HG02759 (cell line): Measurements from ENCODE around the gene DLG2.
"Not testable (repeated sequence)": the region's sequence is repeated elsewhere in the genome, so short reads cannot be mapped to it uniquely, and the experiment has no call there.

Experiments
- ATAC-seq: cut with Tn5 transposase; IDR thresholded peaks from one replicate; pipeline ENCODE4 v1.9.1; 2021; ENCODE audit warnings: mild to moderate bottlenecking, moderate library complexity; ENCODE audit not compliant: unreplicated experiment

The DLG2 gene

DNA sequence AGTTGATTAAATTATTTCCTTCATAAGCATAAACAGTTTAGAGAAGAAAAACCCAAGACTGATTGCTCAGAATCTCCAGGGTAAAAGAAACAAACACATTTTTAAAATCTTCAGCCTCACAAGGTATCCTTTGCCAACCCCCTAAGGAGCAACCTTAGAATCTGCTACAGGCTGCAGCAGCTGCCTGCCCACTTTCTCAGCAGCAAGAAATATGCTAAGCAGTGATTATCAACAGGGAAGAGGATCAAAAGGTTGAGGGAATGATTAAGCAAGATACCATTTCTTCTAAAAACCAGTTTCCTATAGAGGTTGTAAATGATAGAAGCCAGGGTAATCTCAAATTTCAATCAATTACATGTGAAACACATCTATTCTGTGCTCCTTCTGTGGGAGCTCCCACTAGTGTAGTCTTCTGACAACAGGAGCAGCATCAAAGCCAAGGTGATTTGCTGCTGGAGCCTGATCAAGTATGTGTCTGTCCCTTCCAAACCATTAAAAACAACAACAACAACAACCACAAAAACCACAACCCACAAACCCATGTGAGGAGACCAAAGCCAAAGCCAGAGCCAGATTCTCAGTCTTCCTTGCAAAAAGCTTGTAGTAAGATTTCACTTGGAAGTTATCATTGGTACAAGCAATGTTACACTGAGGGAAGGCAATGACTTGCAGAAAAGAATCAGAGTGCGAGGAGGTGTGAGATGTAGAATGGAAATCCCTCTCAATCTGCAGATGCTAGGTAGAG, 761.2 kb downstream of the DLG2 start:
- ATAC-seq: no peak

DNA sequence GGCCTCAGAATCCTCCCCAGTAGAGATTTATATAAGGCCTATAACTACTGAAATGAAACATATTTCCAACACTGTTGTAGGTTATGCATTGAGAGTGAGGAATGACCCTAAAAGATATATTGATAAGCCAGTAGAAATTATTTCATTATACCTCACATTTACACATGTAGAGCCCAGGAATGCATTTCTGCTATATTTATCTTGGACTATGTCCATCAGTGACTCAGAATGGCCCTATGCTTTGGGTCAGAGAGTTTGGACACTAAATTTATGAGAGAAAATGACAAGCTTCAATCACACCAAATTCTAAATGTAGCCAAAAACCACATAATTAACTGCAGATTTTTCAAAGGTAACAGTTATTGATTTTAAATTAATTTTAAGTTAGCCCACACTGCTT, 761.9 kb downstream of the DLG2 start:
- ATAC-seq: no peak

DNA sequence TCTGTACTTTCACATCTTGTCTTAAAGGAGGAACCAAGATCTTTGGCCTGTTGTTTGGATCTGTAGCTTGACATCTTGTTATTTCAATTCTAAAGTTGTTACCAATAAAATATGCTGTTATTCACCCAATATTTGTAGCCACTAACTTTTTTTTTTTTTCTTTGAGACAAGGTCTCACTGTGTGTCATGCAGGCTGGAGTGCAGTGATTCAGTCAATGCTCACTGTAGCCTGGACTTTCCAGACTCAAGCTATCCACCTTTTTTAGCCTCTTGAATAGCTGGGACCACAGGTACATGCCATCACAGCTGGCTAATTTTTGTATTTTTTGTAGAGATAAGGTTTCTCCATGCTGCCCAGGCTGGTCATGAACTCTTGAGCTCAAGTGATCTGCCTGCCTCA, 769.4 kb downstream of the DLG2 start:
- no peak for ATAC-seq

DNA sequence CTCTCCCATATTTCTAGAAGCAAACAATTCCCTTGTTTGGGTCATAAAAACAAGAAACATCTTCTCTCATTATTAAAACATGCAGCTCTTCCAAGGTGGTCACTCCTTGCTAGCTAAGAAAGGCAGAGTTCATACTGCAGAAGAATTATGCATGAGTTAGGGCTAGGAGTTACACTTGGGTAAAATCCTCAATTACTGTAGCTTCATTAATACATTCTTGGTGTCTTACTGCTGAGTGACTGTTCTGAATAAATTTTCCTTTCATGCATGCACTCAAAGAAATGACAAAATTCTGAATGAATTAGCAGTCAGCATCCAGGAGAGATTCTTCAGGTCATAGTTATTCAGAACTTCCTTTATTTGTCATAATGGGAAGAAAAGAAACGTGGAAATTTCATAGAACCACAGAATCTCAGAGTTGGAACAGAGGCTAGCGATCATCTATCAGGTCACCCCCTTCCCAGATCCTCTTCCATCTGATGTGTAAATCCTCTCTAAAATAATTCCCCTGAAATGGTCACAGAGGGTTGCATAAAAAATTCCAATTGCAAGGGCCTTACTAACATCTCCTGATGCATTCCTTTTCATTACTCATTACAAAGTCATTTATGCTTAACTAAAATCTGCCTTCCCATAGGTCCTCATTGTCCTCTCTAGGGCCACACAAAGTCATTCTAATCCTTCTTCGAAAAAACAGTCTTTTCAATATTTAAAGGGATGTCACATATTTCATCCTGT, 771.5 kb downstream of the DLG2 start:
- ATAC-seq: no peak

DNA sequence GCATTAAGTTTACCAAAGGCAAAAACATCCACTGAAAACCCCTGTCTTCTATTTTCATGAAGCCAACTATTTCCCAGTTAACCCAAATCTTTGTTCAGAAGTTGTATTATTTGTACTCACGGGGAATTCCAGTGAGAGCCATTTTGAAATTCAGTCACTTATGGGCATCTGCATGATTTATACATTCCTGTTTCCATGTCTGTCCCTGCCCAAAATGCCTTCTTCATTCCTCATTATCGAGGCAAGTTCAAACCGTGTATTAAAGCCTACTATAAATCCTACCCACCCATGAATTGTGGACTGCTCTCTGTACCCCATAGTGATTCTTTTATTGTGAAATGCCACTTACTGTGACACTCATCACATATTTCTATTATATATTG, 772.7 kb downstream of the DLG2 start:
- ATAC-seq: no peak

DNA sequence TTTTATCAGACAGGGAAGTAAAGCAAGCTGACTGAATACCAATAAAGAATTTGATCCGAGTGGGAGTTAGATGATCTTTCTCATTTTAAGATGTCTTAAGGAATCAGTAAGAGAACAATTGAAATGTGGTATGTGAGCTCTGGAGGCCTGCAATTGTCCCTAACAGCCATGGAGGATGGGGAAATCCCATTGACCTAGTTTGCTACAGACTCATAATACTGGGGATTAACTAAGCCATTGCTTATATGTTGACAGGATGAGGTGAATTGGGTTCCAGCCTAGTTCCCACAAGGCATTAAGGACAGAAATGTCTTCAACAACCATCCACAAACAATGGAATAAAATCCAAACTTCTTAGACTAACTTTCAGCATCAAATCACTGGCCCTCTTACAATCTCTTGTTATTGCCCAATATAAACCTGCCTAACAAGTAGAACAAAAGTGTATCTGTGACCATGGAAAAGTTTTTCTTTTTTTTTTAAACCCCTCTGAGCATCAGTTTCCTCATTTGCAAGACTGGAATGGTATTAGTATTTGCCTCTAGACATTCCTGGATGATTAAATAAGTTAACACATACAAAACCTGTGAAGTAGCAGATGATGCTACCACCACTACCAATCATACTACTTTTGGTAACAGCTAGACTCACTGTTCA, 773.2 kb downstream of the DLG2 start:
- no peak for ATAC-seq

DNA sequence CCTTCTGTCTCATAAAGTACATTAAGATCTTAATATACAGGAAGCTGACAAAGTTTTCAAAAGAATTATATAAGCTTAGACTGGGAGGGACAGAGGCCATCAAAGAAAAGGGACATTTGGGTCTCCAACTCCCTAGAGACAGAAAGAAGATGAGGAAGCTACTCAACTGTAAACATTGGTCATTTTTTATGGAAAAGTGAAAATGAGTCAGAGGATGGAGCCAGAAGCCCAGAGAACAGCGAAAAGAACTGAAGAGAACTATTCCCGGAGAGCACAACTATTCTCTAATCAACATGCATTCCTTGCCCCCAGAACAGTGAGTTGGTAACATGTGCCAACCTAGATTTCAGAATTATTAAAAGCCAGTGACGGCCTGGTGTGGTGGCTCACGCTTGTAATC, 779.3 kb downstream of the DLG2 start:
- no peak for ATAC-seq

DNA sequence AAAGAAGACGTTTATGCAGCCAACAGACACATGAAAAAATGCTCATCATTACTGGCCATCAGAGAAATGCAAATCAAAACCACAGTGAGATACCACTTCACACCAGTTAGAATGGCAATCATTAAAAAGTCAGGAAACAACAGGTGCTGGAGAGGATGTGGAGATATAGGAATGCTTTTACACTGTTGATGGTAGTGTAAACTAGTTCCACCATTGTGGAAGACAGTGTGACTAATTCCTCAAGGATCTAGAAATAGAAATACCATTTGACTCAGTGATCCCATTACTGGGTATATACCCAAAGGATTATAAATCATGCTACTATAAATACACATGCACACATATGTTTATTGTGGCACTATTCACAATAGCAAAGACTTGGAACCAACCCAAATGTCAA, 786.9 kb downstream of the DLG2 start:
- not testable (repeated sequence) for ATAC-seq

DNA sequence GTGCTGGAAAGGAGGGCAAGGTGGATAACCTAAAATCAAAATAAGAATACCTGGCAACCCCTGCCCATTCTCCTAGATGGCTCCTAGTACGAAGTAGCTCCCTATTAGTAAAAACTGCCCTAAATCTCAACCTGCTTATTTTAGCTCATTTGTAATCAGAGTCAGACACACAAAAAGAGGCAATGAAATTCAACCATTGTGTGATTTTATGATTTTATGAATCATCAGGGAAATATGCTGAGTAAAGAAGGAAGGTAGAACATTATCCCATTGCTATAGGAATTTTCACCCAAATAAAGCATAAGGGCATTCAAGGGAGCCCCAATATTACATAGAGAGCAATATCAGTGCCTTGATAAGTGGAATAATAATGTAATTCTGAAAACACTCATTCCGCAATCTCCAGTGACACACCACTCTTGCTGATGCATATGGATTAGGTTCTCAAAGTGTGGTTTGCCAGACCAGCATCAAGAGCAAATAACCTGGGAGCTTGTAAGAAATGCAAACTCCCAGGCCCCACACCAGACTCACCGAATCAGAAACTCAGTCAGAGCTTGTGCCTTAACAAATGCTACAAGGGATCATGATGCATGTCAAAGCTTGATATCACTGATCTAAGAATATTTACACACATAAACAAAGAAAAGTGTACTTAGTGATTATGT, 789.6 kb downstream of the DLG2 start:
- no peak for ATAC-seq

DNA sequence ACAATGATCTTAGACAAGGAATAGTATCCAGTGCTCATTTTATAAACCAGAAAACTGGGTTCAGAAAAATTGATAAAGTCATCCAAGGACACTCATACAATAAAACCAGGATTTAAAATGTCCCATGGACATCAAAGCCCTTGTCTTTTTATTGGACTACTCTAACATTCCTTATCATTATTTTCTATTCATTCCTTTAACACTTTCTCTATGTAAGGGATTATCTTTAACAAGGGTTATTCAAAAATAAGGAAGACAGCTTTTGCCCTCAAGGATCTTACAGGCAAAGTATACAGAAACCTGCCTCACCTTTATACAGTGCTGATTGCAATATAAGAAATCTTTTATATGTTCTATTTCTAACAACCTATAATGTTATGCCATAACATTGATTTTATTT, 790.8 kb downstream of the DLG2 start:
- no peak for ATAC-seq

DNA sequence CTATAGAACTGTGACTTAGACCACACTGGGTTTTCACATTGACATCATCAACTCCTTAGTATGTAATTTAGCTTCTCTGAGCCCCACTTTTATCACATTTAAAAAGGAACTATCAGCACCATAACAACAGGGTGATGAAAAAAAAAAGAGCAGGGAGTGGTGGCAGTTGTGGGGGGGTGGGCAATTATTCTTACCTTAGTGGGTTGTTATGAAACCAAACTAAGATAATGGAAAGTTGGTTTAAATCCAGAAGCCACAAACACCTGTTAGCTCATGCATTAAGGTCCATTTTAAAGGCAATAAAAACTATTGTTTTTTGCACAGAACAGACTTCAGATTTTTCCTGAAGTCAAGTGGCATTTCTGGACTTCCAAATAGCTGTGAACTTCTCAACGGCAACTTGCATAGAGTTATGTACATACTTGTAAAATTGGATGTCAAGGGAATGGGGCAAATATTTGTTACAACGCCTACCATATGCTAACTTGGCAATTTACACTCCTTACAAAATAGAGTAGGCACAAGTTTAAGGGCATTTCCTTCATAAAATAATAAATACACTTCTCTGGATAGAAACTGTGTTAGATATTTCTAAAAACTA, 793.6 kb downstream of the DLG2 start:
- no peak for ATAC-seq

DNA sequence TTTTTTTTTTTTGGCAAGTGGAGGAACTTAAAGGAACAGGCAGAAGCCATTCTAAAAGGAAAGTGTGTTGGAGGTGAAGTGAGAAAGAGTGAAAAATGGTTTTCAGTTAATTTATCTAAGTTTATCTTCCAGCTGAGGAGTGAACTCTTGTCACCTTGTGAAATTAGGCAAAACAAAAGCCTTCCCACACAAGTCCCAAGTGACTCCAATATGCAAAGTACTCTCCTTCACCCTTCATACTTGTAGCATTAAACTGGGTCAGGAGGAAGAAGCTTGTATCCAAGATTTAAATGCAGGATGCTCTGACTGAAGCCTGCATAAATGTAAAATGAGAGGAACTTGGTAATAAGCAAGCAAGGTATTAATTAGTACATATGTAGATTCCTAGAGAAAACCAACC, 796.8 kb downstream of the DLG2 start:
- ATAC-seq: no peak

DNA sequence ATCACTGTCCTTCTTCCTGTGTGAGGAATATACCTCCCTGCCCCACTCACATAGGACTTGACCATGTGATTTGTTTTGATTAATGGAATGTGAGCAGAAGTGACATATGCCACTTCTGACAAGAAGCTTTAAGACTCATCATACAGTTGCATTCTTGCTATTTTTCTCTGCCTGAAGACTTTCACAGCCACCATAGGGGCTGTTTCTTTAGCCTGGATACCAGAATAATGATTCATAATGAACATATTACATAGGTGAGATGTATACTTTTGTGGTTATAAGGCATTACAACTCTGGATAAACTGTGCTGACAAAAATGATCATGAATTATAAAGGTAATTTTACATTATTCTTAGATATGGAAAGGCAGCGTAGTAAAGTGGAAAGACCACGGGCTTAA, 798.0 kb downstream of the DLG2 start:
- ATAC-seq: no peak

DNA sequence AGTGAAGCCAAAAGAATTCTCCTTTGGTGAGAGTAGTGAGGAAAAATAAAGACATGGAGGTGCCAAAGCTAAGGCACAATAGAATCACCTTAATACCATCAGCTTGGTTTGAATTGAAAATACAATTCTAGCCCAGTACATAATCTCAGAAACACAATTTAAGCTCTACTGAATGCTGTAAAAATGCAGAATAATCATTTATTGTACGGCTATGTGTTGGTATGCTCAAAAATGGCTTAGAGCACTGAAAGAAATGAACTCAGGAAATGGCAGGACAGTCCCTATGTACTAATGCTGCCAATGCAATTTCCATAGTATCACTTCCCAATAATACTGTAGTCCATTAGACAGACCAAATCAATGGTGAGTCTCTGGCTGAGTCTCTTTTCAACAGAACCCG, 798.5 kb downstream of the DLG2 start:
- ATAC-seq: no peak

DNA sequence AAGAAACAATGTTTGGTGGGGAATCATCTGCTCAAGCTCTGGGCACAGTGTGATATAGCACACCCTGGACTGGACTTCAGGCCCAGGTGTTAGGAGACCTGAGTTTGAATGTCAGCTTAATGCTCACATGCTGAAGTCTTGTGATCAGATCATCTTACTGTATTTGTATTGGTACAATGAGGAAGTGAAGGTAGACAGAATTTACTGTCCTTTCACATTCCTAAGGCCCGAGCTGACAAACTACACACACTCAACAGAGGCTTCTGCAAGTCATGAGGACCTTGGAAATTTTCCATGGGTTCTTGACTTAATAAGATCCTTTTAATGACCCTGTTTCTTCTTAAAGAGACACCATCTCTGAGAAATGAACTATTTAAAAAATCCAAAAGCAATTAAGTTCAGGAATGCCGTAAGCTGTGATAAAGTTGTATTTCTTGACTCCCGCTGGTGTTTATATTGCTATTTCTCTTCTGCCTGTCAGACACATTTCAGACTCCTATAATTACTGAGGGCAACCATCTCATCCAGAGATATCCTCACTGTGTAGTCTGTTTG, 802.0 kb downstream of the DLG2 start:
- ATAC-seq: no peak

DNA sequence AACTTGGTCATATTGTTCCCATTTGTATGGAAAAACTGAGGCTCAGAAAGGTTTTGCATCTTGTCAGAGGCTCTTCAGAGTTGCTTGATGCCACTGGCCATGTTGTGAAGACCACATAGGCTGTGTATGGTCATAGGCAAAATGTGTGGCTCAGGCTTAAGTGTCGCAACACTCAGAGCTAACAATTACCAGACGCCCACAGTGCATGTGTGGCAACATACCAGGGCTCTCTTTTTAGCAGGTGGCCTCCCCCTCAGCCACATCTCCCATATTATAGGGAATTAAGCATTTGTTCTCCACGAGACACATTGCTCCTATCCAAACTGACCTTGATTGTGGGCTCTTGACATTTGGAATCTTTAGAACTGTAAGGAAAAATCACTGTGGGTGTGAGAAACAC, 802.5 kb downstream of the DLG2 start:
- no peak for ATAC-seq

DNA sequence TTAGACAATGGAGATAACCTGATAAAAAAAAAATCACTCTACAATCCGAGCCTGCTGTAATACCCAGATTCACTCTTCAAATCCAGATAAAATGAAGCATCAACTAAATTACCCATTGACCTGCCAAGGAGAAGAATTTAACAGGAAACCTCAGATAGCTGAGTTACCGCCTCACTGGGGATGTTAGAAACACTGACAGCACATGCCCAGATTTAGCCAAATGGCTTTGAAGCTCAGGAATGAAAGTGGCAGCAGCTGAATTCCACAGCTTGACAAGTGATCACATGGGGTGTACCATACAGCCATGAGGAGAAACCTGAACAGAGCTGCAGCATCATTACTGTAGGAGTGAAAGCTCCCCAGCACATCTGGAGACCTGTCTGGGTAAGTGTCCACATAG, 807.6 kb downstream of the DLG2 start:
- ATAC-seq: no peak

DNA sequence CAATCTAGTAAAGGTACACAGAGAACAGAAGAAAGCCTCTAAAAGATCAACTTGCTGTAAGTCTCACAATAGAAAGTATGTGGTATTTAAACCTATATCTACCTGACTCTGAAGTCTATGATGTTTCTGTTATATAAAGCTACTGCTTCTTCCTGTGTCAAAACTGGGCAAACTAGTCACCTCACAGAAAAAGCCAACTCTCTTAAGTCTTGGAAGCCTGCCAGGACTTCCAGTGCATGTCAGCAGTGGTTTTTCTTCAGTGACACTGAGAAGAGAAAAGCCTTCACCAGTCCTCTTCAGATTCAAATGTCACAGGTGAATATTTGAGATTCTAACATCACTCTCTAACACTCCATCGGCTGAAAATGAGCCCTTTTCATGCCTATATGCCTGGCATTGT, 808.0 kb downstream of the DLG2 start:
- ATAC-seq: no peak

DNA sequence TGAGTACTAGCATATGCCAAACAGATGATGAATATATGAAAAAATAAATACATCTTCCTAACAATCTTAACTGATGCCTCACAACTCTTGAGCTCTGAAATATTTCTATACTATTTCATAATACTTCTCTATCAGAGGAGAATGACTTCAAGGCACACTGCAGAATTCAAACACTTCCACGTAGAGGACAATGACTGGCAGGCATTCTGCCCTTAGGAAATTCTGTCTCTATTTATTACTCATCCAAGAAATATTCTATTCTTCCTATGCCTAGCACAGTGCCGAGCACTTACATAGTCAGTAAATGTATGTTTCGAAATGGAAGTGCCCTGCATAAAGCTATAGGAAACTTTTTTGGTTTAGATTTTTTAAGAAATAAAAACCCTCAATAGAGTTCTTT, 809.1 kb downstream of the DLG2 start:
- no peak for ATAC-seq

DNA sequence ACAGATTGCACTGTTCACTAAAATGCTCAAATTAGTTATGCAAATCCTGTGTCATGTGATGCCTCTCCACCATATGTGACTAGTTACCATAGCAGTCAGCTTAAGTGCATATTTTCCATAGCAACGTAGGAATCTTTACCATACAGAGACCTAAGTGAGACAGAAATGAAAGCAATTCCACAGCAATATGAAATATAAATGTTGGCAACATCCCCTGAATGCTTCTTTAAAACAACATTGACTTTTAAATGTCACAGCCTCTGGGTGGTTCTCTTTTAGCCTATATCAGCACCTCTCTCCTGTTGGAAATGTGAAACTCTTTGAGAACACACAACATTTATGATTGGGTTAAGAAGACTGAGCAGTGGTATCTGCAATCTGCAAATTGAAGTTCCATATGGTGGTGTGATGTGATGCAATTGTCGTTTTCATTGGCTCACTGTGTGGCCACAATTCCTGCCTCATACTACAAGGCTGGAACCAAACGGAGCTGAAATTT, 814.6 kb downstream of the DLG2 start:
- no peak for ATAC-seq

DNA sequence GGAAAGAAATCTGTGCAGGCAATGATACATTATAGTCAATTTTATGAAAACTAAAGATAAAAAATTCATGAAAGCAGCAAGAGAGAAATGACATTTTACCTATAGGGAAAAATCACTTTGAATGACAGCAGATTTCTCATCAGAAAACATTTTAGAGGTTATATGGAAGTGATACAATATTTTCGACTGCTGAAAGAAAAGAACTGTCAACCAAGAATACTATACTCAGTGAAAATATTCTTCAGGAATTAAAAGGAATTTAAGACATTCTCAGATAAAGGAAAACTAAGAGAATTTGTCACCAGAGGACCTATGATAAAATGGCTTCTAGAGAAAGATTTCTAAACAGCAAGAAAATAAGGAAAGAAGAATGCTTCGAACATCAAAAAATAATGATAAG, 820.8 kb downstream of the DLG2 start:
- ATAC-seq: no peak
